Measurements from ENCODE around the gene SLC4A1.

The SLC4A1 gene

GRCh38 chr17:44267165-44267455 is 825 bp downstream of the SLC4A1 start:
- DNase-seq (ENCODE audit: low spot score) = no peak
- TF ChIP-seq CTCF (IDR thresholded peaks at IDR 0.05) = no peak
- Histone ChIP-seq H3K27ac (no peak overlapping the region), H3K4me3 (no peak overlapping the region)

DNA sequence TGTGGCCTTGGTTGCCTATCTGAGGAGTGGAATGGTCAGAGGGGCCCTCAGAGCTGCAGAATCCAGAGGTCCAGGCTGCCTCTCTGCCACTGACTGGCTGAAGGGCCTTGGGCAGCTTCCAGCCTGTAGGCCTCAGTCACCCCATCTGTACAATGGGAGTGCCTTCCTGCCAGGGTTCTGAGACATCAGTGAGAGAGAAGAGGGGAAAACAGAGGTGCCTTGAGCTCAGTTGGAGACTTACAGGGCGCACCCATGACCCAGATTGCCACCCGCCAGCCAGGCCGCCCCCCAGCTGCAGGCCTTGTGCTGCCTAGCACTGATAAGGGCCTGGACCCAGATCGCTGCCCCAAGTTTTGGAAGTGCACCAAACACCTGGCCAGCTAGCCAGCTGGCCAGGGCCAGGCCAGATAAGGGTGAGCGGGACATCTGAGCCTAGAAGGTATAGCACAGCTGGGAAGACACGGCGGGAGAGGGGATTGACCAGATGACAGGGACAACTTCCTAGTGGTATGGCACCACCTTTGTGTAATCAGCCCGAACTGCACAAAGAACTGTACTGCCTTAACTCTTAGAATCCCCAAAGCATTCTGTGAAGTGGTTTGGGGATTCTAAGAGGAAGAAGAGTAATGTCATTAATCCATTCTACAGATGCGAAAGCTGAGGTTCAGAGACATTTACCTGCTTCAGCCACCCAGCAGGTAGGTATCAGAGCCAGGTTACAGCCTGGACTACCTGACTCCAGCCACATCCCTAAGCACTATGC is 1.4 kb downstream of the SLC4A1 start:
- no peak for TF ChIP-seq CTCF (IDR thresholded peaks at IDR 0.05)
- no peak overlapping the region for H3K27ac ChIP-seq
- no peak overlapping the region for H3K4me3 ChIP-seq
- DNase-seq (ENCODE audit: low spot score) = no peak

DNA sequence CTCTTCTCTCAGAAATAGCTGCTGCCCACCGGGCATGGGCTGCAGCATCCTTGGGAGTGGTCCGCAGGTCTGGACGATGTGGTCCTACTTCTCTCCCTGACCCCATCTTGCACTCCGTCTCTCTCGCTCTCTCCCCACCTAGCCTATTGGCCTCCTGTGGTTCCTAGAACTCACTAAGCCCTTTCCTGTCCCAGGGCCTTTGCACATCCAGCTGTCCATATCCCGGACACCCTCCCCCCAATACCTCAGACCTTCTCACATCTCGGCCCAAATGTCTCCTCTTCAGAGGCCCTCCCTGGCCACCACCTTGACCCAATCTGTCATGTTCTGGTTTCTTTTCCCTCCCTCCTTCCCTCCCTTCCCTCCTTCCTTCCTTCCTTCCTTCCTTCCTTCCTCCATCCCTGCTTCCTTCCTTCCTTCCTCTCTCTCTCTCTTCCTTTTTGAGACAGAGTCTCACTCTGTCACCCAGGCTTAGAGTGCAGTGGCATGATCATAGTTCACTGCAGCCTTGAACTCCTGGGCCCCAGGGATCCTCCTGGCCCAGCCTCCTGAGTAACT is 4.5 kb downstream of the SLC4A1 start:
- DNase-seq (ENCODE audit: low spot score) = no peak
- no peak for TF ChIP-seq CTCF (IDR thresholded peaks at IDR 0.05)
- Histone ChIP-seq H3K4me3 (no peak overlapping the region), H3K27ac (no peak overlapping the region)

DNA sequence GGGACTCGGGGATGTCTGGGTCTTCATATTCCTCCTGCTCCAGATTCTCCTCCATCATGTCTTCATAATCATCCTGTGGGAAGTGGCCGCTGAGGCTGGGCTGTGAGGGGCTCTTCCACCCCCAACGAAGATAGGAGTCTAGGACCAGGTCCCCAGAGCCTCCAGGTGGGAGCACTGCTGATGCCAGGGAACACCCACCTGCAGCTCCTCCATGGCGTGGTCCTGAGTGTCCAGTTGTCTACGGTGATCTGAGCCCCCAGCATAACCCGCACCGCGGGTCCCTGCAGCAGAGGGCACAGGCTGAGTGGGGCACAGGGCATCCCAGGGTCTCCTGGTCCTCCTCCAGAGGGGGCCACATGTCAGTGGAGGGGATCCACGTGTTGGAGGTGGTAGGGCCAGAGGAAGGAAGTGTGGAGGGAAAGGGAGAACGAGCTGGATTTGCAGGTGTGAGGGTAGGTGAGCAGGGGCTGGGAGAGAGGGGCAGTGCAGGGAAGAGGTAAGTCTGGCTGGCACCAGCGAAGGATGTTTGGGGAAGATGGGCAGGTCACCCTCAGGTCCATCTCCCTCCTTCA is 5.2 kb downstream of the SLC4A1 start:
- DNase-seq (ENCODE audit: low spot score) = no peak
- H3K4me3 ChIP-seq = no peak overlapping the region
- no peak for TF ChIP-seq CTCF (IDR thresholded peaks at IDR 0.05)
- no peak overlapping the region for H3K27ac ChIP-seq

- Histone ChIP-seq H3K27ac (no peak overlapping the region), H3K4me3 (no peak overlapping the region)
- no peak for TF ChIP-seq CTCF (IDR thresholded peaks at IDR 0.05)
- DNase-seq (ENCODE audit: low spot score) = no peak
Observed at GRCh38 chr17:44260296-44260695, 7.6 kb downstream of the SLC4A1 start.

DNA sequence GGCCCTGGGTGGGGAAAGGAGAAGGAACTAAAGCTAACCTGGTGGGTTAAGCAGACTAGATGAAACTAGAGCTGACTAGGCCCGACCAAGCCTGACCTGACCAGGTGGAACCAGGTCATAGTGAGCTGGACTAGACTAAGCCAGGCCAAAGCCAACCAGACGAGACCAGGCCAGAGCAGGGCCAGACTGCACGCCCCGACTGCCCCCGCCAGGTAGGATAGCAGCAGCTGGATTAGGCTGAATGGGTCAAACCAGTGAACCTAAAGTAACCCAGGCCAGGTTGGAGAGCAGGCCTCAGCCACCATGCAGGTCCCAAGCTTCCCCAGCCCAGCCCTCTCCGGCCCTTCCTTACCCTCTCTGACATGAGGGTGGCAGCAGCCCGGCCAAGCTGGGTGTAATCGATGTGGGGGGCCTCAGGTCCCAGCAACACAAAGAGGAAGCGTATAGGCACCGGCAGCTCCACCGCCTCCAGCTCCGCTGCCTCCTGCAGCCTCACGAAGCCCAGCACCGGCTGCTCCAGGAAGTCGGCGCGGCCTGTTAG is 9.1 kb downstream of the SLC4A1 start:
- Histone ChIP-seq H3K4me3 (no peak overlapping the region), H3K27ac (no peak overlapping the region)
- no peak for DNase-seq (ENCODE audit: low spot score)
- TF ChIP-seq CTCF (IDR thresholded peaks at IDR 0.05) = no peak
